ENCODE data around the gene CCDC78.

Gene CCDC78

GRCh38 chr16:707062-707538, 19.1 kb downstream of the CCDC78 start:
- DNase-seq (ENCODE audit: low spot score): no peak
- Histone ChIP-seq H2AFZ (ENCODE audit: low read length) (no peak overlapping the region), H2BK15ac (ENCODE audit: low read length) (peak overlapping the region; percentile 58), H3K4me2 (ENCODE audit: insufficient read depth, low read length, poor library complexity, severe bottlenecking) (no peak overlapping the region), H3K36me3 (replicated peaks in 1 of 2; ENCODE audit: control insufficient read depth in 2 of 2, insufficient read depth in 2 of 2, low read length in 2 of 2) (no peaks in the 10 kb centered on the region), H2BK12ac (ENCODE audit: low read length) (peak overlapping the region; percentile 99), H3K9ac (ENCODE audit: low read depth, low read length, poor library complexity) (peak overlapping the region; percentile 21), H3K4ac (ENCODE audit: low read length) (peak overlapping the region; percentile 89), H2BK120ac (ENCODE audit: low read depth, low read length) (peak overlapping the region; percentile 91), H4K91ac (ENCODE audit: low read depth, low read length, poor library complexity) (no peak overlapping the region), H3K23ac (ENCODE audit: low read depth, low read length, poor library complexity) (peak overlapping the region; percentile 43), H2BK5ac (ENCODE audit: low read length) (peak overlapping the region; percentile 24), H3K14ac (ENCODE audit: low read length) (peak overlapping the region; percentile 56), H3K4me3 (ENCODE audit: low read length in 2 of 2) (no peak overlapping the region), H3K79me1 (ENCODE audit: low read depth, low read length) (no peaks in the 10 kb centered on the region), H2AK5ac (ENCODE audit: low read depth, low read length) (peak overlapping the region; percentile 75), H3K27me3 (ENCODE audit: control insufficient read depth in 3 of 3, insufficient read depth in 3 of 3, low read depth in 1 of 3, low read length in 3 of 3) (peaks cover 28 to 70% (median 32%) of the 10 kb centered on the region in 3 experiments), H3K27ac (replicated peaks; ENCODE audit: low read length) (no peak overlapping the region), H4K8ac (ENCODE audit: low read depth, low read length) (no peak overlapping the region), H3K18ac (ENCODE audit: low read length) (peak overlapping the region; percentile 64), H3K4me1 (ENCODE audit: control insufficient read depth in 2 of 2, insufficient read depth in 1 of 2, low read depth in 1 of 2, low read length in 2 of 2) (peaks cover 19 to 50% of the 10 kb centered on the region in 2 donors), H3K9me3 (replicated peaks in 1 of 2; ENCODE audit: control insufficient read depth in 2 of 2, insufficient read depth in 1 of 2, low read depth in 1 of 2, low read length in 2 of 2) (no peaks in the 10 kb centered on the region)
- WGBS, 2 donors (ENCODE audit: extremely low coverage in 2 of 2, insufficient read length in 2 of 2, insufficient replicate concordance in 1 of 2): no CpG with 5 or more reads among the region's 14 CpGs

DNA sequence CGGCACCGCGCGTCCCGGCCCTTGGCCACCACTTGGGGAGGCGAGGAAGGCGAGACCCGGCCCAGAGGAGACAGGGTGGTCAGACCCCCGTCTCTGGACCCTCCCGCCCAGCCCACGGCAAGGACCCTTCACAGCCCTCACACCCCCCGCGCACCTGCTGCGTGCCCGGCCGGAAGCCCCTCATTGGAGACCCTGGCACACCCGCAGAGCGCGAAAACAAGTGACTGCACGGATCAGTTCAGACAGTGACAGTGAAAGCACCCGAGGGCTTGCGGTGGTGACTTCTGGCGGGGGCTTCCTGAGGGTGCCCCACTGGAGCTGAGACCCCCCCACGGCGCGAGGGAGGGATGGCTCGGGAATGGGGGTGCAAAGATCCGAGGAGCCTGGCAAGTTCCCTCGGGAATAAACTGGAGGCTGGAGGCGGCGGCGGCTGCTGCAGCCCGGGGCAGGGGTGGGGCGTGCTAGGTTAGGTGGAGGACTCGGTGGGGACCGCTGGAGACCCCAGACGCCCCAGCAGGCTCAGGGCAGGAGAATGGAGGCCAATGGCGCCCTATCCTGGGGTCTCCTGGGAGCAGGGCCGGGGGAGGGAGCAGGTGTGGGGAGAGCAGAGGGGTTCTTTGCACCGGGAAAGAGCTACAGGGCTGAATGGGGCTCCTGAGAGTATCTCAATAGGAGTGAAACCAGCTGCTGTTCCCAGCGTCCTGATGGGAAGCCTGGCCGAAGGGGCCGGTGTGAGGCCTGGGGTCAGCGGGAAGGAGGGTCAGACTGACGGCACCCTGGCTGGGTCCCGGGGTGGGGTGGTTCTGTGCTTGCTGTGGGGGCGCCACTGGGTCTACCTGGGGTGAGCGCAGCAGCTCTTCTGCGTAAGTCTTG, 19.8 kb downstream of the CCDC78 start:
- no peak overlapping the region for H4K8ac ChIP-seq (ENCODE audit: low read depth, low read length)
- H3K36me3 ChIP-seq (replicated peaks in 1 of 2; ENCODE audit: control insufficient read depth in 2 of 2, insufficient read depth in 2 of 2, low read length in 2 of 2): no peaks in the 10 kb centered on the region
- no peak overlapping the region for H2BK12ac ChIP-seq (ENCODE audit: low read length)
- H3K79me1 ChIP-seq (ENCODE audit: low read depth, low read length): peaks cover 2% of the 10 kb centered on the region
- peak overlapping the region; percentile 69 for H3K4me2 ChIP-seq (ENCODE audit: insufficient read depth, low read length, poor library complexity, severe bottlenecking)
- H3K9ac ChIP-seq (ENCODE audit: low read depth, low read length, poor library complexity): no peak overlapping the region
- H3K14ac ChIP-seq (ENCODE audit: low read length): no peak overlapping the region
- H3K18ac ChIP-seq (ENCODE audit: low read length): peak overlapping the region; percentile 80
- H2AK5ac ChIP-seq (ENCODE audit: low read depth, low read length): peak overlapping the region; percentile 75
- peaks cover 17 to 48% of the 10 kb centered on the region in 2 donors for H3K4me1 ChIP-seq (ENCODE audit: control insufficient read depth in 2 of 2, insufficient read depth in 1 of 2, low read depth in 1 of 2, low read length in 2 of 2)
- H3K23ac ChIP-seq (ENCODE audit: low read depth, low read length, poor library complexity): peak overlapping the region; percentile 73
- H3K27me3 ChIP-seq (ENCODE audit: control insufficient read depth in 3 of 3, insufficient read depth in 3 of 3, low read depth in 1 of 3, low read length in 3 of 3): peaks cover 35 to 77% (median 39%) of the 10 kb centered on the region in 3 experiments
- no peak overlapping the region for H3K4ac ChIP-seq (ENCODE audit: low read length)
- peak overlapping the region; percentile 75 for H2AFZ ChIP-seq (ENCODE audit: low read length)
- H3K4me3 ChIP-seq (ENCODE audit: low read length in 2 of 2): peak overlapping the region in 1 of 2 donors; percentile 30
- no CpG with 5 or more reads among the region's 49 CpGs for WGBS, 2 donors (ENCODE audit: extremely low coverage in 2 of 2, insufficient read length in 2 of 2, insufficient replicate concordance in 1 of 2)
- H3K9me3 ChIP-seq (replicated peaks in 1 of 2; ENCODE audit: control insufficient read depth in 2 of 2, insufficient read depth in 1 of 2, low read depth in 1 of 2, low read length in 2 of 2): no peaks in the 10 kb centered on the region
- no peak for DNase-seq (ENCODE audit: low spot score)
- H2BK15ac ChIP-seq (ENCODE audit: low read length): peak overlapping the region; percentile 58
- H2BK5ac ChIP-seq (ENCODE audit: low read length): peak overlapping the region; percentile 75
- no peak overlapping the region for H2BK120ac ChIP-seq (ENCODE audit: low read depth, low read length)
- H4K91ac ChIP-seq (ENCODE audit: low read depth, low read length, poor library complexity): no peak overlapping the region
- no peak overlapping the region for H3K27ac ChIP-seq (replicated peaks; ENCODE audit: low read length)

GRCh38 chr16:705431-706188, 20.6 kb downstream of the CCDC78 start, which contains the start of gene FBXL16:
Gene FBXL16 (minus strand): TSS chr16:705801. CDS start chr16:697405, 8,396 bp downstream.
- Histone ChIP-seq H3K27ac (replicated peaks; ENCODE audit: low read length) (no peak within 1 kb of the TSS), H3K9ac (ENCODE audit: low read depth, low read length, poor library complexity) (no peak within 1 kb of the TSS), H2BK5ac (ENCODE audit: low read length) (peak within 1 kb of the TSS; percentile 75), H2AK5ac (ENCODE audit: low read depth, low read length) (peak within 1 kb of the TSS; percentile 81), H3K14ac (ENCODE audit: low read length) (peak within 1 kb of the TSS; percentile 17), H3K4ac (ENCODE audit: low read length) (no peak within 1 kb of the TSS), H3K4me3 (ENCODE audit: low read length in 2 of 2) (peak within 1 kb of the TSS; percentile 64 to 75), H3K79me1 (ENCODE audit: low read depth, low read length) (peaks cover 2% of the 10 kb centered on the region), H3K4me2 (ENCODE audit: insufficient read depth, low read length, poor library complexity, severe bottlenecking) (peak within 1 kb of the TSS; percentile 69), H3K9me3 (replicated peaks in 1 of 2; ENCODE audit: control insufficient read depth in 2 of 2, insufficient read depth in 1 of 2, low read depth in 1 of 2, low read length in 2 of 2) (no peaks in the 10 kb centered on the region), H3K4me1 (ENCODE audit: control insufficient read depth in 2 of 2, insufficient read depth in 1 of 2, low read depth in 1 of 2, low read length in 2 of 2) (peaks cover 14 to 44% of the 10 kb centered on the region in 2 donors), H2BK12ac (ENCODE audit: low read length) (no peak within 1 kb of the TSS), H4K91ac (ENCODE audit: low read depth, low read length, poor library complexity) (no peak within 1 kb of the TSS), H2BK15ac (ENCODE audit: low read length) (no peak within 1 kb of the TSS), H2BK120ac (ENCODE audit: low read depth, low read length) (no peak within 1 kb of the TSS), H3K23ac (ENCODE audit: low read depth, low read length, poor library complexity) (peak within 1 kb of the TSS; percentile 91), H4K8ac (ENCODE audit: low read depth, low read length) (no peak within 1 kb of the TSS), H3K36me3 (replicated peaks in 1 of 2; ENCODE audit: control insufficient read depth in 2 of 2, insufficient read depth in 2 of 2, low read length in 2 of 2) (no peaks in the 10 kb centered on the region), H2AFZ (ENCODE audit: low read length) (peak within 1 kb of the TSS; percentile 82), H3K18ac (ENCODE audit: low read length) (peak within 1 kb of the TSS; percentile 83), H3K27me3 (ENCODE audit: control insufficient read depth in 3 of 3, insufficient read depth in 3 of 3, low read depth in 1 of 3, low read length in 3 of 3) (peaks cover 41 to 85% (median 46%) of the 10 kb centered on the region in 3 experiments)
- no CpG with 5 or more reads among the region's 115 CpGs for WGBS, 2 donors (ENCODE audit: extremely low coverage in 2 of 2, insufficient read length in 2 of 2, insufficient replicate concordance in 1 of 2)
- no peak for DNase-seq (ENCODE audit: low spot score)

All from neuronal stem cell (in vitro differentiated cells).